ENCODE measurements around the gene PPBP.

The PPBP gene

GRCh38 chr4:74015126-74015780, 27.3 kb upstream of the PPBP start:
- TF ChIP-seq CTCF (IDR thresholded peaks at IDR 0.05; ENCODE audit: low read depth, low read length), result no peak
- in situ Hi-C loops (cut with HindIII; ENCODE audit: low sequenced_read_pairs), result no loop called here
- no peak for DNase-seq (ENCODE audit: low read depth, low spot score)
- H3K4me3 ChIP-seq (ENCODE audit: low read depth, low read length), result no peak overlapping the region

- TF ChIP-seq CTCF (IDR thresholded peaks at IDR 0.05; ENCODE audit: low read depth, low read length), result no peak
- in situ Hi-C loops (cut with HindIII; ENCODE audit: low sequenced_read_pairs), result no loop called here
- H3K4me3 ChIP-seq (ENCODE audit: low read depth, low read length), result no peak overlapping the region
- DNase-seq (ENCODE audit: low read depth, low spot score), result no peak
Measured at GRCh38 chr4:74014332-74014731, 26.3 kb upstream of the PPBP start.

- DNase-seq (ENCODE audit: low read depth, low spot score), result no peak
- in situ Hi-C loops (cut with HindIII; ENCODE audit: low sequenced_read_pairs), result no loop called here
Measured at GRCh38 chr4:74013264-74013663, 25.3 kb upstream of the PPBP start.

GRCh38 chr4:74012130-74012529, 24.1 kb upstream of the PPBP start:
- no peak for TF ChIP-seq CTCF (IDR thresholded peaks at IDR 0.05; ENCODE audit: low read depth, low read length)
- in situ Hi-C loops (cut with HindIII; ENCODE audit: low sequenced_read_pairs), result no loop called here
- no peak for DNase-seq (ENCODE audit: low read depth, low spot score)
- no peak overlapping the region for H3K4me3 ChIP-seq (ENCODE audit: low read depth, low read length)

More at GRCh38 chr4:74013264-74013663, 25.3 kb upstream of the PPBP start:
- no peak for TF ChIP-seq CTCF (IDR thresholded peaks at IDR 0.05; ENCODE audit: low read depth, low read length)
- no peak overlapping the region for H3K4me3 ChIP-seq (ENCODE audit: low read depth, low read length)

- TF ChIP-seq CTCF (IDR thresholded peaks at IDR 0.05; ENCODE audit: low read depth, low read length), result no peak
- no peak overlapping the region for H3K4me3 ChIP-seq (ENCODE audit: low read depth, low read length)
- no peak for DNase-seq (ENCODE audit: low read depth, low spot score)
- in situ Hi-C loops (cut with HindIII; ENCODE audit: low sequenced_read_pairs), result no loop called here
Measured at GRCh38 chr4:74009307-74009706, 21.3 kb upstream of the PPBP start.

GRCh38 chr4:74006009-74006476, 18.1 kb upstream of the PPBP start:
- peak; percentile 88 for DNase-seq (ENCODE audit: low read depth, low spot score)
- no peak overlapping the region for H3K4me3 ChIP-seq (ENCODE audit: low read depth, low read length)
- in situ Hi-C loops (cut with HindIII; ENCODE audit: low sequenced_read_pairs), result no loop called here
- no peak for TF ChIP-seq CTCF (IDR thresholded peaks at IDR 0.05; ENCODE audit: low read depth, low read length)
